Activated CD4-positive, alpha-beta T cell treated with anti-CD3 and anti-CD28 coated beads for 1 hour (primary cell): ENCODE measurements around the gene CCDC122.
"Not testable (repeated sequence)": the region's sequence is repeated elsewhere in the genome, so short reads cannot be mapped to it uniquely, and the experiment has no call there.

Experiments
- DNase-seq: peaks from one replicate; pipeline ENCODE4 v3.0.0-alpha.2; 2020

The CCDC122 gene

DNA sequence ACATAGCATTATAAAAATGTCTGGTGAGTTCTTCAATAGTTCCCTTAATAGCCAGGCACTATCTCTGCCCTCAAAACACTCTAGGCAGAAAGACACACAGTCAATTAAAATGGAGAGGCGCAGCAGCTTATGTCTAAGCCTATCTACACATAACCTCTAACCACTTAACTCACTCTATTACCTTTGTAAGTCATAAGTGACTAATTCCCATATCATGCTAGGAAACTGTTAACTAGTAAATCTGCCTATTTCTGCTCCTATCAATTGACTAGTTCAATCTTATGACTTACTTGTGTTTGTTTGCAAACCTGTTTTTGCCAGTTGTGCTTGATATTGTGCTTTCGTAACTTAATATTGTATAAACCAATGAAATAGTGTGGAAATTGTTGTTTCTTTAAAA is 3.2 kb downstream of the CCDC122 start:
- no peak for DNase-seq

DNA sequence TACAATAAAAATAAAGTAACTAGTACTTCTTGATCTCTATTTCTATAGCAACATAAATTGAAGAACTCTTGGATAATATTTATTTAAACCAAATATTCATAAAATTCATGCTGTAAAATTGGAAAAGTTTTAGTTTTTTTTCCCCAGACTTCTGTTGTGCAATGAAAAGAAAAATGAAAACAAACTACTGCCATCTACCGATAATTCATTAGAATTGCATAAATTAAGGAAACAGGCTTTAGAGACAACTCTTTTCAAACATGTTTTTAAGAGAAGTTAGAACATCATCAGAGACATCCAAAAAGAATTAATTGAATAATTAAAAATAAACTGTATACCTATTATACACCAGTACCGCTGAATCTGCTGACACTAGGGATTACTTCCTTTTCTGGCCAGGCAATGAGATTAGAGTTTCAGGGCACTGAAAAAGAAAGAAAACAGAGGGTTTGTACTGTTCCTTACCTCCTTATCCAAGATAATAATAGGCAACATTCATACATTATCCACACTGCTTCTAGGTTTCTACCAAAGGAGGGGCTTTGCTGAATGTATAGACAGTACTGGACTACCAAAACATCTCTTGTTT is 4.9 kb downstream of the CCDC122 start:
- no peak for DNase-seq

- no peak for DNase-seq
Measured at GRCh38 chr13:43872181-43872580, 7.4 kb downstream of the CCDC122 start.

GRCh38 chr13:43865892-43866291 is 13.6 kb downstream of the CCDC122 start:
- DNase-seq, result no peak

GRCh38 chr13:43864921-43865320 is 14.6 kb downstream of the CCDC122 start:
- DNase-seq, result no peak

DNA sequence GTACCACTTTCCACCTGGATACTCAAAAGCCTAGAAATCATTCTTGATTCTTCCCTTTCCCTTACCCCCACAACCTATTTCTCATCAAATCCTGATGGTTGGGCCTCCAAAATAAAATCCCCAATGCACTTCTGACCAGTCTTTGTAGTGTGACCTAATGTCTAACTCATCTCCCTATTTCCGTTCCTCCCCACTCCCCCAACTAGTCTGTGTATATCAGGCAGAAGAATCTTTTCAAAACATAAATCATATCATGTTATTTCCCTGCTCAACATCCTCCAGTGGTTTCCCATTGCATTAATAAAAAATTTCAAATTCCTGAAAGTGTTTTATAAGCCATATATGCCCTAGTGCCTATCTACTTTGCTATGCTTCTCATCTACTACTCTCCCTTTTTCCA is 17.7 kb downstream of the CCDC122 start:
- DNase-seq, result no peak

- DNase-seq, result no peak
Measured at GRCh38 chr13:43852923-43853404, 26.6 kb downstream of the CCDC122 start.

DNA sequence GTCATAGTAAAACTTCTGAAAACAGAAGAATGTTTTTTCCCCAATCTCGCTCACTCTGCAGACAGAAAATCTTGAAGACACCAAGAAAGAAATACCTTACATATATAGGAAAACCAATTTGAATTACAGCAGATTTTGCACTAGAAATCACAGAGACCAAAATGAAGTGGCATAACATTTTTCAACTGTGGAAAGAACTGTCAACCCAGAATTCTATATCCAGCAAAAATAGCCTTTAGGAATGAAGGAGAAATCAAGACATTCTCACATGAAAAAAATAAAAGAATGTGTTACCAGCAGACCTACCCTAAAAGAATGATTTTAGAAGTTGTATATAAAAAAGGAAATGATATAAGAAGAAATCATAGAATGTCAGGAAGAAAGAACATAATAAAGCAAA is 28.7 kb downstream of the CCDC122 start:
- no peak for DNase-seq

DNA sequence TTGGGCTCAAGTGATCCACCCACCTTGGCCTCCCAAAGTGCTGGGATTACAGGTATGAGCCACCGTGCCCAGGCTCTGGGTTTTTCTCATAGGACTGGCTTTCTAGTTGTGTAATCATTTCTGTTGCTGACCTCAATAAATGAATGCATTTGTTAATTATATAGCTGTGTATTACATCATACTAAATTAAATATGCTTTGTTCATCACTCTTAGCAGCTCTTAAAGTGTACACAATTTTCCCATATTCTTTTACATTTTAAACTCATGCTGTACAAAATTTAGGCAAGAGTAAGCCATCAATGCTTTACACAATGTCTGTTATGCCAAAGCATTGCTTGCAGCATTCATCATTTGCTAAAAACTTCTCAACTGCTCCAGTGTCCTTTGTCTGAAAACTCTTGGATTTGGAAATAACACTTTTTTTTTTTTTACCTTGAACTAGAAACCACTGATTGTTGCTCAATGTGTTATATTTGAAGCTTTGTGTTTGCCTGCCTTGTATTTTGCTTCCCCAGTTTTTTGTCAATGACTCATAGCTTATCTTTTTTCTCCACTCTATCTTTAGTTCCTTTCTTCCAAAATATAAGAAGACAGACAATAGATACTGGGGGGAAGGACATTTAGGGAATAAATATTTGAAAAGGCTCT is 31.4 kb downstream of the CCDC122 start:
- no peak for DNase-seq

- DNase-seq, result no peak
Measured at GRCh38 chr13:43846496-43847158, 32.9 kb downstream of the CCDC122 start.

- DNase-seq, result no peak
Measured at GRCh38 chr13:43838909-43839308, 40.6 kb downstream of the CCDC122 start.

GRCh38 chr13:43835701-43836100 is 43.8 kb downstream of the CCDC122 start:
- DNase-seq, result no peak

- DNase-seq, result no peak
Measured at GRCh38 chr13:43831088-43831487, 48.5 kb downstream of the CCDC122 start.

- no peak for DNase-seq
Measured at GRCh38 chr13:43830497-43830881, 49.1 kb downstream of the CCDC122 start.

DNA sequence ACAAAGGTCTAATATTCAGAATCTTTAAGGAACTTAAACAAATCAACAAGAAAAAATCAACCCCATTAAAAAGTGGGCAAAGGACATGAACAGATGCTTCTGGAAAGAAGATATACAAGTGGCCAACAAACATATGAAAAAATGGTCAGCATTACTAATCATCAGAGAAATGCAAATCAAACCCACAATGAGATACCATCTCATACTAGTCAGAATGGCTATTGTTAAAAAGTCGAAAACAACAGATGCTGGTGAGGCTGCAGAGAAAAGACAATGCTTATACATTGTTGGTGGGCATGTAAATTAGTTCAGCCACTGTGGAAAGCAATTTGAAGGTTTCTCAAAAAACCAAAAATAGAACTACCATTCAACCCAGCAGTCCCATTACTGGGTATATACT is 54.9 kb downstream of the CCDC122 start:
- not testable (repeated sequence) for DNase-seq

GRCh38 chr13:43822969-43823368 is 56.6 kb downstream of the CCDC122 start:
- no peak for DNase-seq

DNA sequence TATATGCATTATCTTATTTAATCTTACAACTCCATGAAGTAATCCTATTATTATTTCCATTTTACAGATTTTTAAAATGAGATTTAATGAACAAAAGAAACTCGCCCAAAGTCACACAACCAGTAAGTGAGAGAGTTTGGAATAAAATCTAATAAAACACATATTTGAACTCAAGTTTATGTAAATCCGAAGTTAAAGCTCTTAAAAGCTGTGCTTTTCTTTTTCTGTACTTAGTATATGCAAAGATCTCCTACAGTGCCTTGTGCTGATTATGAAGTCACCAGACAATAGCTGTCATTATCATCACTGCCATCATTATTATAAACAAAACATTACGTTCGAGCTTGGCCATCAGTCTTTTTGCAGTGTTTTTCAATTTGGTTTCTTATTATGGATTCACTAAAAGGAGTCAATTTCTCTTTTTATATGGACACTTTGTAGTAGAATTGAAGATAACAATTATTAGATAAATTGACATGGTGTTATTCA is 63.1 kb downstream of the CCDC122 start:
- no peak for DNase-seq

- DNase-seq, result no peak
Measured at GRCh38 chr13:43815204-43815603, 64.3 kb downstream of the CCDC122 start.

- no peak for DNase-seq
Measured at GRCh38 chr13:43808676-43809075, 70.9 kb downstream of the CCDC122 start.

DNA sequence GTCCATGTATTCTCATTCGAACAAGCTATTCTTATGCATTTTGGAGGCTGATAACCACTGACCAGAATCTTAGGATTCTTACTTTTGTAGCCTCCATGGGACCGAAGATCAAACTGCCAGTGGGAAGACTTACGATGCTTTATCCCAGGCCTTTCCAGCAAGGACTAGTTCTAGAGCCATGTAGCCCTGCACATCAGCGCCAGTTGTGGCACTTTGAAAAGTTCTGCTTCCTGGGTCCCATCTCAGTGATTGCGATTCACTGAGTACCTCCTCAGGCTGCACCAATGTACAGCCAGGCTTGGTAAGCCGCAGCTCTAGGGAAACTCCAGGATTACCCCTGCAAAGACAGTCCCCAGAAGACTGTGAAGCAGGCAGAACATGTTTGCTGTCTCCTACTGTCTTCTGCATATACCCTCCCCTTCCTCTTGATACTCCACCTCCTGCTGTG is 73.8 kb downstream of the CCDC122 start:
- DNase-seq, result no peak

DNA sequence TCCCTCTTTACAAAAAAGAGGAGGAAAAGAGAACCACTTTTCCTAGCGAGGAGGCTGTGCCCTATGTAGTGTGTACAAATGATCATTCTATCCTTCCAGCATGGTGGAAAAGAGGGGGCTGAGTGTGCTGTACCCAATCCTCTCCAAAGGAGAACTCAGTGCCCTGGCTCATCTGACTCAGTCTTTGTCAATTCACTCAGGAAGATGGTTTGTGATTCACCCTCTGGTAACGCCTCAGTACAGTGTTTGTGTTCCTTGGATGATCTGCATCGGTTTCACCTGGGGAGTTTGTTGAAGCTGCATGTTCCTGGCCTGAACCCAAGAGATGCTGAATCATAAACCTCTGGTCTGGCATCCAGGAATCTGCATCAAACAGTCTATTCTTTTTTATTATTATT is 74.5 kb downstream of the CCDC122 start:
- DNase-seq, result no peak

DNA sequence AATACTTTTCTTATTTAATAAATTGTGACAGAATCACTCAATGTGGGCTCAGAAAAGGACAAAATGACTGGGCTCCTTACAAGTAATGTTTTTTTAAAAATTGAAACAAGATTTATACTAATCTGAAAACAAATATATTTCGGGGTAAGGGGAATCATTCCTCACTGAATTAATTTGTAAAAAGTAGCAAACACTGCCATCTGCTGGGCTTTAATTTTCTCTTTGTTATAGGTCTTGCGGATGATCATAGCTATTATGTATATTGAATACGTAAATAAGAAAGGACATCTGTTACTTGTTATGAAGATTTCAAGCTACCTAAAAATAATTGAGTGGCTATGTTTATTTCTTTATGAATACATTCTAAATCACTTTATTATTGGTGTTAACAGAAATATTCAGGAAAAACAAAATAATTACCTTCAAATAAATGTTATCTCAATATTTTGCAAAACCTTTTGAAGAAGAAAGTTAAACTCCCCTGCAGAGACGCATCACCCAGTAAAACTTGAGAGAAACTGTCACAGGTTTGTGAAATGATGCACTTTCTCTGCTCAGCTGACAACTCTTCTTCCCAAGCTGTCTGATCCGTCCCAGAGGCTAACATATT is 75.0 kb downstream of the CCDC122 start:
- no peak for DNase-seq

GRCh38 chr13:43802511-43802910 is 77.0 kb downstream of the CCDC122 start:
- DNase-seq, result no peak

- DNase-seq, result no peak
Measured at GRCh38 chr13:43800828-43801227, 78.7 kb downstream of the CCDC122 start.
